Breast epithelium (tissue), 3 donors: ENCODE data around the gene SLC39A11.

Source experiments
- CTCF ChIP-seq, 3 donors: fragments of 450-650 bp; IDR thresholded peaks; one replicate each; pipeline ENCODE4 v1.5.1; 2016 to 2017; ENCODE audit warnings: antibody characterized with exemption in 3 of 3, mild to moderate bottlenecking in 3 of 3, moderate library complexity in 3 of 3
- POLR2A ChIP-seq: fragments of 450-650 bp; IDR thresholded peaks from one replicate; pipeline ENCODE4 v1.6.1; 2016; ENCODE audit warnings: antibody characterized with exemption, mild to moderate bottlenecking, moderate library complexity
- POLR2AphosphoS5 ChIP-seq, 3 donors: sonication (generic); formaldehyde crosslinking; IDR thresholded peaks; one replicate each; pipeline ENCODE4 v1.6.1; 2017; ENCODE audit warnings: antibody characterized with exemption in 3 of 3

- no peak for TF ChIP-seq CTCF (IDR thresholded peaks at IDR 0.05)
- TF ChIP-seq POLR2A, result no peak
- no peak for TF ChIP-seq POLR2AphosphoS5 (IDR thresholded peaks at IDR 0.05)
Measured at GRCh38 chr17:72639711-72640110, 452.8 kb downstream of the SLC39A11 start.
